Keratinocyte (primary cell): ENCODE data around the gene BEND4. TPM values are rescaled to one million over a fixed set of nuclear protein-coding genes. Genes with fewer than 3 reads are reported as not detected.

Source experiments
- DNase-seq: peaks from one replicate; pipeline ENCODE4 v3.0.0-alpha.2; 2011; ENCODE audit warnings: low read depth, missing footprints, low spot score
- FAIRE-seq: peaks from 2 replicates; lab custom pipeline; 2011; peaks lifted over from hg19 to GRCh38; lab: Jason Lieb, UNC
- H2AFZ ChIP-seq: 2 replicates; pipeline ENCODE4 v1.6.0; 2012; ENCODE audit warnings: low read length, control low read depth, inconsistent platforms; ENCODE audit not compliant: control insufficient read depth
- H3K27ac ChIP-seq: 2 replicates; pipeline ENCODE4 v1.5.1; 2011; ENCODE audit warnings: low read length; ENCODE audit not compliant: control insufficient read depth, insufficient read depth
- H3K27me3 ChIP-seq: 3 replicates; pipeline ENCODE4 v1.6.0; 2011; ENCODE audit warnings: low read length; ENCODE audit not compliant: control insufficient read depth, insufficient read depth; ENCODE audit errors: extremely low read depth
- H3K36me3 ChIP-seq, 2 experiments: 2 replicates in 1 of 2; 3 replicates in 1 of 2; pipeline ENCODE4 v1.5.1; 2011; ENCODE audit warnings: low read length in 2 of 2, mild to moderate bottlenecking in 1 of 2; ENCODE audit not compliant: control insufficient read depth in 2 of 2, insufficient read depth in 2 of 2; ENCODE audit errors: extremely low read depth in 1 of 2
- H3K4me1 ChIP-seq: 3 replicates; pipeline ENCODE4 v1.5.1; 2011; ENCODE audit warnings: low read length; ENCODE audit not compliant: control insufficient read depth, insufficient read depth; ENCODE audit errors: extremely low read depth
- H3K4me2 ChIP-seq: 3 replicates; pipeline ENCODE4 v1.6.0; 2011; ENCODE audit warnings: low read depth, low read length; ENCODE audit not compliant: control insufficient read depth, insufficient read depth; ENCODE audit errors: extremely low read depth
- H3K4me3 ChIP-seq, 3 experiments: fragments of 200-600 bp in 1 of 3; sonication (generic) in 1 of 3; 2 replicates in 2 of 3; 3 replicates in 1 of 3; pipeline ENCODE4 v1.5.1; 2011 to 2016; ENCODE audit warnings: low read length in 3 of 3, mild to moderate bottlenecking in 3 of 3, control low read depth in 2 of 3, inconsistent platforms in 1 of 3, low read depth in 1 of 3, mixed read lengths in 1 of 3, mixed run types in 1 of 3, moderate library complexity in 1 of 3; ENCODE audit not compliant: control insufficient read depth in 2 of 3, insufficient read depth in 2 of 3; ENCODE audit errors: extremely low read depth in 1 of 3
- H3K79me2 ChIP-seq: 2 replicates; pipeline ENCODE4 v1.6.0; 2012; ENCODE audit warnings: low read length; ENCODE audit not compliant: control insufficient read depth, insufficient read depth
- H3K9ac ChIP-seq: 3 replicates; pipeline ENCODE4 v1.6.0; 2011; ENCODE audit warnings: low read length; ENCODE audit not compliant: control insufficient read depth, insufficient read depth; ENCODE audit errors: extremely low read depth
- H3K9me1 ChIP-seq: 3 replicates; pipeline ENCODE4 v1.6.0; 2011; ENCODE audit warnings: low read length; ENCODE audit not compliant: control insufficient read depth, insufficient read depth; ENCODE audit errors: extremely low read depth
- H3K9me3 ChIP-seq: 2 replicates; pipeline ENCODE4 v1.5.1; 2012; ENCODE audit warnings: low read depth, low read length; ENCODE audit not compliant: control insufficient read depth
- H4K20me1 ChIP-seq: 3 replicates; pipeline ENCODE4 v1.6.0; 2011; ENCODE audit warnings: low read length; ENCODE audit not compliant: control insufficient read depth, insufficient read depth; ENCODE audit errors: extremely low read depth
- CTCF ChIP-seq, 3 experiments: IDR thresholded peaks in 1 of 3; conservative IDR thresholded peaks in 1 of 3; optimal IDR thresholded peaks in 1 of 3; 2 replicates in 2 of 3; 3 replicates in 1 of 3; pipeline versions ENCODE3 to v1.5.1; 2011; ENCODE audit warnings: low read length in 3 of 3, mild to moderate bottlenecking in 3 of 3, moderate library complexity in 2 of 3, control low read depth in 1 of 3, inconsistent platforms in 1 of 3; ENCODE audit not compliant: insufficient read depth in 2 of 3; ENCODE audit errors: extremely low read depth in 1 of 3
- EZH2 ChIP-seq: IDR thresholded peaks from one replicate; pipeline ENCODE4 v1.6.1; 2012; ENCODE audit warnings: inconsistent platforms, mild to moderate bottlenecking, low read length, moderate library complexity
- dilution Hi-C: fragments of 300-500 bp; cut with MboI; formaldehyde crosslinking; loops from one replicate; pipeline ENCODE4 v1.7.0; 2020; ENCODE audit warnings: low sequenced_read_pairs; ENCODE audit not compliant: extremely low pct_ligation_motif_present
- polyA plus RNA-seq, 5 experiments: library from polyadenylated mRNA; depleted of rRNA in 3 of 5; stranded (reverse) in 3 of 5; stranded (forward) in 1 of 5; unstranded in 1 of 5; fragments of >200 nt; gene quantifications; 1 replicate in 1 of 5; 2 replicates in 3 of 5; 3 replicates in 1 of 5; pipeline versions ENCODE4 v1.2.1 to v1.2.3, GENCODE V29; 2011 to 2012; ENCODE audit warnings: missing spikeins in 2 of 5, low read depth in 1 of 5, low replicate concordance in 1 of 5

The BEND4 gene
- polyA plus RNA-seq, 1 donor (not counting 4 experiments of a cell fraction or from before 2014, with no cell fraction given): not detected

- Histone ChIP-seq H3K27ac (no peak overlapping the region), H3K9ac (no peak overlapping the region), H3K9me1 (no peaks in the 10 kb centered on the region), H3K4me3 (no peak overlapping the region), H2AFZ (no peak overlapping the region), H3K36me3 (no peaks in the 10 kb centered on the region), H3K9me3 (no peaks in the 10 kb centered on the region), H3K79me2 (no peaks in the 10 kb centered on the region), H4K20me1 (no peaks in the 10 kb centered on the region), H3K4me1 (no peaks in the 10 kb centered on the region), H3K27me3 (no peaks in the 10 kb centered on the region), H3K4me2 (no peak overlapping the region)
- TF ChIP-seq EZH2 (no peak), CTCF (optimal IDR thresholded peaks at IDR 0.05 in 1 of 3, IDR thresholded peaks at IDR 0.05 in 1 of 3, conservative IDR thresholded peaks at IDR 0.05 in 1 of 3; ENCODE audit: extremely low read depth in 1 of 3, insufficient read depth in 2 of 3, low read length in 3 of 3) (no peak)
- dilution Hi-C loops: no loop called here
- DNase-seq: no peak
- no peak for FAIRE-seq
Measured at GRCh38 chr4:42136371-42136770, 16.1 kb downstream of the BEND4 start.

- no peak for FAIRE-seq
- dilution Hi-C loops: no loop called here
- TF ChIP-seq EZH2 (no peak), CTCF (optimal IDR thresholded peaks at IDR 0.05 in 1 of 3, IDR thresholded peaks at IDR 0.05 in 1 of 3, conservative IDR thresholded peaks at IDR 0.05 in 1 of 3; ENCODE audit: extremely low read depth in 1 of 3, insufficient read depth in 2 of 3, low read length in 3 of 3) (no peak)
Measured at GRCh38 chr4:42133006-42133405, 19.4 kb downstream of the BEND4 start.

More at GRCh38 chr4:42133006-42133405, 19.4 kb downstream of the BEND4 start:
- Histone ChIP-seq H3K9me3 (no peaks in the 10 kb centered on the region), H3K9ac (no peak overlapping the region), H3K4me1 (no peaks in the 10 kb centered on the region), H3K27ac (no peak overlapping the region), H3K27me3 (no peaks in the 10 kb centered on the region), H3K36me3 (no peaks in the 10 kb centered on the region), H4K20me1 (no peaks in the 10 kb centered on the region), H2AFZ (no peak overlapping the region), H3K4me2 (no peak overlapping the region), H3K79me2 (no peaks in the 10 kb centered on the region), H3K4me3 (no peak overlapping the region), H3K9me1 (no peaks in the 10 kb centered on the region)
- no peak for DNase-seq
